ENCODE results near the gene CABP7.

The CABP7 gene

GRCh38 chr22:29722587-29722986, 2.8 kb downstream of the CABP7 start:
- FAIRE-seq, result no peak
- DNase-seq (ENCODE audit: insufficient read length, low spot score), result no peak
- no peak for TF ChIP-seq POLR2A (IDR thresholded peaks at IDR 0.05; ENCODE audit: low read depth, low read length)

- no peak for FAIRE-seq
- no peak for DNase-seq (ENCODE audit: insufficient read length, low spot score)
- TF ChIP-seq POLR2A (IDR thresholded peaks at IDR 0.05; ENCODE audit: low read depth, low read length), result no peak
Measured at GRCh38 chr22:29723766-29724165, 4.0 kb downstream of the CABP7 start.

- no peak for DNase-seq (ENCODE audit: insufficient read length, low spot score)
- no peak for FAIRE-seq
- no peak for TF ChIP-seq POLR2A (IDR thresholded peaks at IDR 0.05; ENCODE audit: low read depth, low read length)
Measured at GRCh38 chr22:29724843-29725242, 5.0 kb downstream of the CABP7 start.

- DNase-seq (ENCODE audit: insufficient read length, low spot score) (no peak), FAIRE-seq (no peak)
- no peak for TF ChIP-seq POLR2A (IDR thresholded peaks at IDR 0.05; ENCODE audit: low read depth, low read length)
Measured at GRCh38 chr22:29726106-29726505, 6.3 kb downstream of the CABP7 start.

- no peak for FAIRE-seq
- DNase-seq (ENCODE audit: insufficient read length, low spot score), result no peak
- TF ChIP-seq POLR2A (IDR thresholded peaks at IDR 0.05; ENCODE audit: low read depth, low read length), result no peak
Measured at GRCh38 chr22:29726512-29727130, 6.8 kb downstream of the CABP7 start.

- DNase-seq (ENCODE audit: insufficient read length, low spot score) (no peak), FAIRE-seq (no peak)
- TF ChIP-seq POLR2A (IDR thresholded peaks at IDR 0.05; ENCODE audit: low read depth, low read length), result no peak
Measured at GRCh38 chr22:29727131-29727523, 7.3 kb downstream of the CABP7 start.

- DNase-seq (ENCODE audit: insufficient read length, low spot score) (no peak), FAIRE-seq (no peak)
- no peak for TF ChIP-seq POLR2A (IDR thresholded peaks at IDR 0.05; ENCODE audit: low read depth, low read length)
Measured at GRCh38 chr22:29729161-29729560, 9.4 kb downstream of the CABP7 start.

- DNase-seq (ENCODE audit: insufficient read length, low spot score), result no peak
- TF ChIP-seq POLR2A (IDR thresholded peaks at IDR 0.05; ENCODE audit: low read depth, low read length), result no peak
- no peak for FAIRE-seq
Measured at GRCh38 chr22:29731058-29731850, 11.5 kb downstream of the CABP7 start.

- no peak for TF ChIP-seq POLR2A (IDR thresholded peaks at IDR 0.05; ENCODE audit: low read depth, low read length)
- FAIRE-seq (no peak), DNase-seq (ENCODE audit: insufficient read length, low spot score) (no peak)
Measured at GRCh38 chr22:29732883-29733282, 13.1 kb downstream of the CABP7 start.

- no peak for TF ChIP-seq POLR2A (IDR thresholded peaks at IDR 0.05; ENCODE audit: low read depth, low read length)
- DNase-seq (ENCODE audit: insufficient read length, low spot score) (no peak), FAIRE-seq (no peak)
Measured at GRCh38 chr22:29733362-29734201, 13.8 kb downstream of the CABP7 start.

GRCh38 chr22:29734406-29734805, 14.6 kb downstream of the CABP7 start:
- DNase-seq (ENCODE audit: insufficient read length, low spot score) (no peak), FAIRE-seq (no peak)
- no peak for TF ChIP-seq POLR2A (IDR thresholded peaks at IDR 0.05; ENCODE audit: low read depth, low read length)

GRCh38 chr22:29734838-29735237, 15.0 kb downstream of the CABP7 start:
- no peak for FAIRE-seq
- DNase-seq (ENCODE audit: insufficient read length, low spot score), result no peak
- TF ChIP-seq POLR2A (IDR thresholded peaks at IDR 0.05; ENCODE audit: low read depth, low read length), result no peak

GRCh38 chr22:29735416-29735815, 15.6 kb downstream of the CABP7 start:
- TF ChIP-seq POLR2A (IDR thresholded peaks at IDR 0.05; ENCODE audit: low read depth, low read length), result no peak
- no peak for DNase-seq (ENCODE audit: insufficient read length, low spot score)
- FAIRE-seq, result no peak

All from H54 (cell line).